GM18526 (cell line): ENCODE results near the gene SOD2.

Experiments used
- POLR2A ChIP-seq: IDR thresholded peaks from 3 replicates; pipeline ENCODE4 v1.6.1; 2011; ENCODE audit not compliant: insufficient read length; ENCODE audit errors: extremely low read depth

SOD2 gene

GRCh38 chr6:159693128-159693893, at the start of gene SOD2:
TSS of gene SOD2 (minus strand) at chr6:159693241. CDS start at chr6:159693167, 74 bp downstream.
- peak; percentile 90 for TF ChIP-seq POLR2A

GRCh38 chr6:159742165-159742564, 49.1 kb upstream of the SOD2 start:
- TF ChIP-seq POLR2A, result no peak

GRCh38 chr6:159739341-159739740, 46.3 kb upstream of the SOD2 start:
- TF ChIP-seq POLR2A, result no peak

- no peak for TF ChIP-seq POLR2A
These were observed 43.9 kb upstream of the SOD2 start for GRCh38 chr6:159736908-159737307.

- TF ChIP-seq POLR2A, result no peak
These were observed 37.3 kb upstream of the SOD2 start for GRCh38 chr6:159730332-159730676.

GRCh38 chr6:159729598-159730331, 36.7 kb upstream of the SOD2 start:
- TF ChIP-seq POLR2A, result no peak

GRCh38 chr6:159728531-159728964, 35.5 kb upstream of the SOD2 start:
- TF ChIP-seq POLR2A, result no peak

- no peak for TF ChIP-seq POLR2A
These were observed 34.8 kb upstream of the SOD2 start for GRCh38 chr6:159727717-159728445.

- peak; percentile 83 for TF ChIP-seq POLR2A
These were observed 34.1 kb upstream of the SOD2 start, which contains the start of gene WTAP for GRCh38 chr6:159726918-159727716. TSS of gene WTAP (plus strand) at chr6:159727506. CDS start at chr6:159736266, 8,760 bp downstream.

- TF ChIP-seq POLR2A, result no peak
These were observed 33.3 kb upstream of the SOD2 start for GRCh38 chr6:159726255-159726917.

GRCh38 chr6:159724778-159725177, 31.7 kb upstream of the SOD2 start:
- no peak for TF ChIP-seq POLR2A

GRCh38 chr6:159723259-159723658, 30.2 kb upstream of the SOD2 start:
- no peak for TF ChIP-seq POLR2A

- TF ChIP-seq POLR2A, result no peak
These were observed 29.6 kb upstream of the SOD2 start for GRCh38 chr6:159722655-159723054.

GRCh38 chr6:159720708-159721107, 27.7 kb upstream of the SOD2 start:
- no peak for TF ChIP-seq POLR2A
